Spleen (tissue), 11 donors: Measurements from ENCODE around the gene PDIA5. TPM values are rescaled to one million over a fixed set of nuclear protein-coding genes. Genes with fewer than 3 reads are reported as not detected.

Experiments
- DNase-seq: peaks from one replicate; pipeline ENCODE4 v3.0.0-alpha.2; 2020
- H3K27ac ChIP-seq, 8 donors: fragments of 200-600 bp; sonication (generic) in 7 of 8; 1 replicate in 4 of 8; 2 replicates in 4 of 8; pipeline versions ENCODE4 v1.5.0 to v1.8.0; 2016 to 2021; ENCODE audit warnings: inconsistent platforms in 4 of 8, mild to moderate bottlenecking in 4 of 8, moderate library complexity in 1 of 8
- H3K27me3 ChIP-seq, 7 donors: fragments of 200-600 bp; sonication (generic) in 6 of 7; replicated peaks in 1 of 7; 1 replicate in 4 of 7; 2 replicates in 3 of 7; pipeline versions ENCODE4 v1.5.0 to v1.8.0; 2016 to 2021; ENCODE audit warnings: inconsistent platforms in 3 of 7, mild to moderate bottlenecking in 1 of 7
- H3K36me3 ChIP-seq, 6 donors: fragments of 200-600 bp; sonication (generic) in 5 of 6; 1 replicate in 4 of 6; 2 replicates in 2 of 6; pipeline versions ENCODE4 v1.5.0 to v1.8.0; 2016 to 2021; ENCODE audit warnings: inconsistent platforms in 2 of 6
- H3K4me1 ChIP-seq, 6 donors: fragments of 200-600 bp; sonication (generic) in 5 of 6; 1 replicate in 3 of 6; 2 replicates in 3 of 6; pipeline versions ENCODE4 v1.5.0 to v1.8.0; 2016 to 2021; ENCODE audit warnings: inconsistent platforms in 3 of 6
- H3K4me3 ChIP-seq, 8 donors: fragments of 200-600 bp; sonication (generic) in 7 of 8; 1 replicate in 4 of 8; 2 replicates in 4 of 8; pipeline versions ENCODE4 v1.5.0 to v1.8.0; 2016 to 2021; ENCODE audit warnings: inconsistent platforms in 4 of 8, mild to moderate bottlenecking in 4 of 8, moderate library complexity in 2 of 8
- H3K9me3 ChIP-seq, 8 donors: fragments of 200-600 bp; sonication (generic) in 7 of 8; 1 replicate in 4 of 8; 2 replicates in 4 of 8; pipeline versions ENCODE4 v1.5.0 to v1.8.0; 2016 to 2021; ENCODE audit warnings: inconsistent platforms in 4 of 8
- CTCF ChIP-seq, 11 experiments: fragments of 200-600 bp in 7 of 11; fragments of 450-650 bp in 4 of 11; sonication (generic) in 4 of 11; IDR thresholded peaks in 8 of 11; conservative IDR thresholded peaks in 3 of 11; 1 replicate in 7 of 11; 2 replicates in 4 of 11; pipeline versions ENCODE4 v1.4.0 to v1.8.0; 2016 to 2021; ENCODE audit warnings: antibody characterized with exemption in 11 of 11, inconsistent platforms in 4 of 11, mild to moderate bottlenecking in 1 of 11
- POLR2A ChIP-seq, 3 donors: fragments of 450-650 bp; IDR thresholded peaks; one replicate each; pipeline ENCODE4 v1.5.1; 2017; ENCODE audit warnings: antibody characterized with exemption in 3 of 3, mild to moderate bottlenecking in 1 of 3
- POLR2AphosphoS5 ChIP-seq, 3 donors: sonication (generic); formaldehyde crosslinking; IDR thresholded peaks; one replicate each; pipeline ENCODE4 v1.5.1; 2017; ENCODE audit warnings: antibody characterized with exemption in 3 of 3
- WGBS, 5 donors: extraction: QIAGEN DNeasy Blood & Tissue Kit in 3 of 5; methylation state at CpG; one replicate each; pipeline versions ENCODE4 v1.1.5 to v1.1.7; 2013 to 2018; 5-methylcytosine and 5-hydroxymethylcytosine counted together
- intact Hi-C: fragments of 100-400 bp; cut with DNase I; formaldehyde crosslinking; loops from one replicate; pipeline ENCODE4 v1.15.0; 2023; ENCODE audit warnings: low total_unique reads
- polyA plus RNA-seq, 3 donors: library from polyadenylated mRNA; stranded (reverse); fragments of 200-250 nt; gene quantifications; one replicate each; pipeline ENCODE4 v1.2.1, GENCODE V29; 2013
- total RNA-seq, 7 donors: library from RNA; depleted of rRNA in 3 of 7; stranded (reverse); fragments of >200 nt in 3 of 7; fragmentation: NEBNext Ultra II Directional in 4 of 7; extraction: Animal tissue kit (Norgen Biotek cat#: 25700) in 4 of 7; gene quantifications; one replicate each; pipeline versions ENCODE4 v1.1.0 to v1.2.1, GENCODE V29; 2016 to 2021
- donor health status: healthy with polysubstance abuse.
- donor health status: DM: no; HTN: no; CAD: no; lungs with moderate emphysema.
- donor health status: DM: no; HTN: no; CAD: no.
- donor health status: Bipolar disorder and iron deficiency.
- donor health status: healthy.
- donor health status: DM: no; HTN: no; CAD: no.
- donor health status: DM: yes; HTN: yes; CAD: no.

Gene PDIA5
- total and polyA plus RNA-seq, 10 donors = 5.8 to 30.2 (median 19.7) TPM

- Histone ChIP-seq H3K27ac (no peak overlapping the region), H3K9me3 (peaks cover 0 to 12% (median 0%) of the 10 kb centered on the region in 8 donors), H3K4me3 (no peak overlapping the region), H3K27me3 (no peaks in the 10 kb centered on the region), H3K4me1 (no peaks in the 10 kb centered on the region), H3K36me3 (peaks cover 0 to 85% (median 26%) of the 10 kb centered on the region in 6 donors)
- intact Hi-C loops = no loop called here
- TF ChIP-seq POLR2AphosphoS5 (IDR thresholded peaks at IDR 0.05) (no peak), POLR2A (IDR thresholded peaks at IDR 0.05) (no peak), CTCF (IDR thresholded peaks at IDR 0.05 in 8 of 11, conservative IDR thresholded peaks at IDR 0.05 in 3 of 11) (no peak)
- WGBS, 5 donors = 70 to 89% (median 86%) methylated on average over 4 of the region's 4 CpGs
- peak; percentile 21 for DNase-seq
Measured at GRCh38 chr3:123163141-123163540, 96.3 kb downstream of the PDIA5 start.

GRCh38 chr3:123165163-123165562 is 98.3 kb downstream of the PDIA5 start:
- no peak for DNase-seq
- WGBS, 5 donors = 89 to 100% (median 93%) methylated on average over 1 of the region's 1 CpG
- Histone ChIP-seq H3K4me3 (no peak overlapping the region), H3K9me3 (peaks cover 0 to 12% (median 0%) of the 10 kb centered on the region in 8 donors), H3K27me3 (no peaks in the 10 kb centered on the region), H3K27ac (no peak overlapping the region), H3K36me3 (peaks cover 0 to 72% (median 26%) of the 10 kb centered on the region in 6 donors), H3K4me1 (no peaks in the 10 kb centered on the region)
- no peak for TF ChIP-seq CTCF (IDR thresholded peaks at IDR 0.05 in 8 of 11, conservative IDR thresholded peaks at IDR 0.05 in 3 of 11)
- TF ChIP-seq POLR2AphosphoS5 (IDR thresholded peaks at IDR 0.05) = no peak
- no peak for TF ChIP-seq POLR2A (IDR thresholded peaks at IDR 0.05)
- intact Hi-C loops = no loop called here

- Histone ChIP-seq H3K27ac (no peak overlapping the region), H3K27me3 (no peaks in the 10 kb centered on the region), H3K4me3 (no peak overlapping the region), H3K4me1 (no peaks in the 10 kb centered on the region), H3K36me3 (peaks cover 0 to 47% (median 14%) of the 10 kb centered on the region in 6 donors), H3K9me3 (peaks cover 0 to 12% (median 0%) of the 10 kb centered on the region in 8 donors)
- TF ChIP-seq POLR2A (IDR thresholded peaks at IDR 0.05) (no peak), POLR2AphosphoS5 (IDR thresholded peaks at IDR 0.05) (no peak), CTCF (IDR thresholded peaks at IDR 0.05 in 8 of 11, conservative IDR thresholded peaks at IDR 0.05 in 3 of 11) (no peak)
- intact Hi-C loops = no loop called here
- DNase-seq = no peak
- WGBS, 5 donors = 95 to 100% (median 97%) methylated on average over 2 of the region's 2 CpGs
Measured at GRCh38 chr3:123167686-123168085, 100.9 kb downstream of the PDIA5 start.

- Histone ChIP-seq H3K27ac (no peak overlapping the region), H3K27me3 (no peaks in the 10 kb centered on the region), H3K4me1 (no peaks in the 10 kb centered on the region), H3K9me3 (peaks cover 0 to 12% (median 0%) of the 10 kb centered on the region in 8 donors), H3K36me3 (peaks cover 0 to 42% (median 14%) of the 10 kb centered on the region in 6 donors), H3K4me3 (no peak overlapping the region)
- no peak for DNase-seq
- no peak for TF ChIP-seq POLR2AphosphoS5 (IDR thresholded peaks at IDR 0.05)
- no peak for TF ChIP-seq POLR2A (IDR thresholded peaks at IDR 0.05)
- TF ChIP-seq CTCF (IDR thresholded peaks at IDR 0.05 in 8 of 11, conservative IDR thresholded peaks at IDR 0.05 in 3 of 11) = no peak
- intact Hi-C loops = no loop called here
Measured at GRCh38 chr3:123168122-123168521, 101.3 kb downstream of the PDIA5 start.
